ENCODE data around the gene RAB4B.

GRCh38 chr19:40803857-40804782 is 26.1 kb downstream of the RAB4B start:
- TF ChIP-seq CTCF (IDR thresholded peaks at IDR 0.05) (no peak), POLR2A (IDR thresholded peaks at IDR 0.05) (no peak)

All from adrenal gland (tissue), 5 donors.